ENCODE data around the gene TPD52L3. TPM values are rescaled to one million over a fixed set of nuclear protein-coding genes. Genes with fewer than 3 reads are reported as not detected.

Gene TPD52L3
- total and polyA plus RNA-seq, 2 of the 13 experiments (the other 11 are each of a cell fraction or from before 2014, with no cell fraction given): not detected

Other genes starting within 250 kb of the TPD52L3 start
- not detected in 2 replicates for gene IL33, start 112.6 kb upstream of the TPD52L3 start, total RNA-seq (2016; rRNA removed; fragmentation: Illumina TruSeq; extraction: Trizol)
- gene IL33, start 112.6 kb upstream of the TPD52L3 start, polyA plus RNA-seq (2011; rRNA removed): 0.03 and 0.05 TPM in 2 replicates
- gene UHRF2, start 84.8 kb downstream of the TPD52L3 start, total RNA-seq (2016; rRNA removed; fragmentation: Illumina TruSeq; extraction: Trizol): 33.2 and 44.2 TPM in 2 replicates
- gene UHRF2, start 84.8 kb downstream of the TPD52L3 start, polyA plus RNA-seq (2011; rRNA removed): 36.2 and 42.1 TPM in 2 replicates

Measured in HepG2 (cell line).